Stimulated activated CD4-positive, alpha-beta T cell treated with anti-CD3 and anti-CD28 coated beads, Interleukin-1b, Interleukin-23, amount 100 ng/mL, for 4 hours (primary cell): ENCODE data around the gene CWF19L2.

Experiments used
- DNase-seq, 2 donors: peaks; one replicate each; pipeline ENCODE4 v3.0.0-alpha.2; 2020; ENCODE audit warnings: low read depth in 2 of 2

CWF19L2 gene

GRCh38 chr11:107301878-107302277 is 155.7 kb downstream of the CWF19L2 start:
- no peak for DNase-seq

GRCh38 chr11:107293677-107294344 is 163.8 kb downstream of the CWF19L2 start:
- no peak for DNase-seq

GRCh38 chr11:107282195-107282594 is 175.4 kb downstream of the CWF19L2 start:
- DNase-seq = no peak
